Erythroblast (primary cell): ENCODE data around the gene NCAPD2.
"Not testable (repeated sequence)": the region's sequence is repeated elsewhere in the genome, so short reads cannot be mapped to it uniquely, and the experiment has no call there.

ENCODE experiments used
- DNase-seq, 2 experiments: peaks; one replicate each; lab custom pipeline; 2025; lab: John Stamatoyannopoulos, UW
- GATA1 ChIP-seq: IDR thresholded peaks from 2 replicates; pipeline ENCODE4 v1.6.1; 2011; ENCODE audit warnings: low read depth, mild to moderate bottlenecking, control low read depth, low read length, moderate library complexity
- POLR2A ChIP-seq: IDR thresholded peaks from 2 replicates; pipeline ENCODE4 v1.6.1; 2011; ENCODE audit warnings: mild to moderate bottlenecking, low read length

Gene NCAPD2

GRCh38 chr12:6548556-6548955 is 54.7 kb downstream of the NCAPD2 start:
- TF ChIP-seq GATA1: no peak
- TF ChIP-seq POLR2A: no peak
- no peak for DNase-seq

- TF ChIP-seq POLR2A: no peak
- no peak for TF ChIP-seq GATA1
- DNase-seq: no peak
Observed at GRCh38 chr12:6548966-6549683, 55.2 kb downstream of the NCAPD2 start.

GRCh38 chr12:6549684-6550151 is 55.8 kb downstream of the NCAPD2 start:
- TF ChIP-seq POLR2A: no peak
- no peak for TF ChIP-seq GATA1

GRCh38 chr12:6550294-6551062 is 56.6 kb downstream of the NCAPD2 start:
- no peak for TF ChIP-seq POLR2A
- DNase-seq: no peak

More at GRCh38 chr12:6549684-6550151, 55.8 kb downstream of the NCAPD2 start:
- DNase-seq: no peak

GRCh38 chr12:6551063-6551461 is 57.2 kb downstream of the NCAPD2 start:
- TF ChIP-seq GATA1: no peak
- no peak for TF ChIP-seq POLR2A
- DNase-seq: no peak

- TF ChIP-seq POLR2A: no peak
- TF ChIP-seq GATA1: no peak
- no peak for DNase-seq
Observed at GRCh38 chr12:6551496-6552139, 57.7 kb downstream of the NCAPD2 start.

GRCh38 chr12:6552140-6552551 is 58.2 kb downstream of the NCAPD2 start:
- TF ChIP-seq GATA1: no peak
- DNase-seq: no peak

- DNase-seq: no peak
- no peak for TF ChIP-seq GATA1
- TF ChIP-seq POLR2A: no peak
Observed at GRCh38 chr12:6553051-6553868, 59.4 kb downstream of the NCAPD2 start.

- no peak for TF ChIP-seq POLR2A
- TF ChIP-seq GATA1: no peak
- peak; percentile 83 to 86 for DNase-seq
Observed at GRCh38 chr12:6554168-6555017, 60.5 kb downstream of the NCAPD2 start.

- TF ChIP-seq POLR2A (no peak), GATA1 (no peak)
- peak in 1 of 2 experiments; percentile 47 for DNase-seq
Observed at GRCh38 chr12:6555018-6555691, 61.3 kb downstream of the NCAPD2 start.

- peak; percentile 16 for TF ChIP-seq POLR2A
- not testable (repeated sequence) for DNase-seq
Observed at GRCh38 chr12:6556496-6556817, 62.6 kb downstream of the NCAPD2 start.

- no peak for DNase-seq
- TF ChIP-seq GATA1 (no peak), POLR2A (no peak)
Observed at GRCh38 chr12:6556857-6557256, 63.0 kb downstream of the NCAPD2 start.

- peak; percentile 72 to 74 for DNase-seq
Observed at GRCh38 chr12:6558014-6558760, 64.3 kb downstream of the NCAPD2 start.
